A673 (cell line): ENCODE results near the gene SPX. TPM values are rescaled to one million over a fixed set of nuclear protein-coding genes. Genes with fewer than 3 reads are reported as not detected.

Experiments
- BruUV-seq: library from RNA; stranded (reverse); fragments of 400-500 nt; replicated peaks from 2 replicates; lab custom pipeline; 2021; lab: Mats Ljungman, UMichigan
- CTCF ChIA-PET: fragments of 300-600 bp; sonication (Branson Sonifier 250); formaldehyde crosslinking; loops from one replicate; lab custom pipeline; 2022; ENCODE audit warnings: antibody characterized with exemption; lab: Charles Lee
- POLR2A ChIA-PET: fragments of 300-600 bp; sonication (Branson Sonifier 250); formaldehyde crosslinking; loops from one replicate; lab custom pipeline; 2022; ENCODE audit warnings: antibody characterized with exemption; ENCODE audit not compliant: low non-redundant PET; lab: Charles Lee
- DNase-seq: peaks from one replicate; pipeline ENCODE4 v3.0.0-alpha.2; 2015; ENCODE audit warnings: low spot score
- H3K27ac ChIP-seq: fragments of 200-600 bp; sonication (generic); 2 replicates; pipeline ENCODE4 v1.5.1; 2016; ENCODE audit warnings: mixed run types, low read depth, mild to moderate bottlenecking, mixed read lengths, antibody characterized with exemption, low read length; ENCODE audit not compliant: poor library complexity, severe bottlenecking
- H3K27me3 ChIP-seq: fragments of 200-600 bp; sonication (generic); replicated peaks from 2 replicates; pipeline ENCODE4 v1.6.1; 2017; ENCODE audit warnings: mixed run types, low read depth, mild to moderate bottlenecking, mixed read lengths, antibody characterized with exemption, low read length; ENCODE audit not compliant: insufficient read depth, poor library complexity
- H3K36me3 ChIP-seq: fragments of 200-600 bp; sonication (generic); 2 replicates; pipeline ENCODE4 v1.6.1; 2016; ENCODE audit warnings: mixed run types, mild to moderate bottlenecking, mixed read lengths, antibody characterized with exemption, low read length; ENCODE audit not compliant: insufficient read depth, poor library complexity, severe bottlenecking
- H3K4me1 ChIP-seq: fragments of 200-600 bp; sonication (generic); 2 replicates; pipeline ENCODE4 v1.6.1; 2017; ENCODE audit warnings: mixed run types, mild to moderate bottlenecking, mixed read lengths, antibody characterized with exemption, low read length; ENCODE audit not compliant: insufficient read depth, poor library complexity, severe bottlenecking
- H3K4me3 ChIP-seq: fragments of 200-600 bp; sonication (generic); 2 replicates; pipeline ENCODE4 v1.5.1; 2016; ENCODE audit warnings: low read depth, mixed run types, mild to moderate bottlenecking, mixed read lengths, low read length; ENCODE audit not compliant: poor library complexity, severe bottlenecking
- H3K9me3 ChIP-seq: fragments of 200-600 bp; sonication (generic); 2 replicates; pipeline ENCODE4 v1.6.1; 2016; ENCODE audit warnings: mixed run types, low read depth, mild to moderate bottlenecking, mixed read lengths, antibody characterized with exemption, low read length; ENCODE audit not compliant: poor library complexity, severe bottlenecking
- EZH2 ChIP-seq: fragments of 200-600 bp; sonication (generic); IDR thresholded peaks from 2 replicates; pipeline ENCODE4 v1.6.1; 2017; ENCODE audit warnings: borderline replicate concordance, low read depth, mild to moderate bottlenecking, mixed read lengths, antibody characterized with exemption, low read length; ENCODE audit not compliant: poor library complexity, severe bottlenecking
- intact Hi-C: fragments of 100-400 bp; cut with micrococcal nuclease; formaldehyde crosslinking; loops from one replicate; pipeline ENCODE4 v1.10.0; 2022; ENCODE audit not compliant: unreplicated experiment
- total RNA-seq: library from RNA; stranded (reverse); gene quantifications from 2 replicates; pipeline ENCODE4 v1.2.3, GENCODE V29; 2021
- TF ChIP-seq, protein P1 (sequence below): fragments of 300-800, 200-600 bp; sonication (generic); conservative IDR thresholded peaks from 2 replicates; pipeline ENCODE4 v1.5.1; 2017; ENCODE audit warnings: low read depth, mild to moderate bottlenecking, antibody characterized with exemption, low read length, moderate library complexity, mixed read lengths

SPX gene
- total RNA-seq, 1 experiment from 2014 or later = 0.28 TPM

DNA sequence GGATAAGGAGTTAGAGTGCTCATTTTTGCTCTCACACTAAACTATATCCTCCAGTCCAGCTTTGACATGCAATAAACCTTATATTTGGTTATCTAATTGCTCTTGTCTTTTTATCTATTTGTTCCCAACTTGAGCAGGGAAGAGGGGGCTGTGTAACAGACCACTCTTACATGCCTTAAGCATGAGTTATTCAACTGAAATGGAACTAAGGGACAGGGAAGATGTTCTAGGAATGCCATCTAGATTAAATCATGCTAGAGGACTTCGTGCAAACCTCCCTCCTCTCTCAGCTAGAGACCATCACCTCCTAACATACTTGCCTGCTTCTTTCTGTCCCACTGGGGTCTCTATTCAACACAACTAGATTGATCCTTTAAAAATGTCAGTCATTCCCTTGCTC is 20.6 kb downstream of the SPX start:
- H3K4me1 ChIP-seq = no peaks in the 10 kb centered on the region
- BruUV-seq = no TSS peak
- POLR2A ChIA-PET = no interaction called here
- H3K27ac ChIP-seq = no peak overlapping the region
- no peak for TF ChIP-seq EZH2
- TF ChIP-seq, protein P1, sequence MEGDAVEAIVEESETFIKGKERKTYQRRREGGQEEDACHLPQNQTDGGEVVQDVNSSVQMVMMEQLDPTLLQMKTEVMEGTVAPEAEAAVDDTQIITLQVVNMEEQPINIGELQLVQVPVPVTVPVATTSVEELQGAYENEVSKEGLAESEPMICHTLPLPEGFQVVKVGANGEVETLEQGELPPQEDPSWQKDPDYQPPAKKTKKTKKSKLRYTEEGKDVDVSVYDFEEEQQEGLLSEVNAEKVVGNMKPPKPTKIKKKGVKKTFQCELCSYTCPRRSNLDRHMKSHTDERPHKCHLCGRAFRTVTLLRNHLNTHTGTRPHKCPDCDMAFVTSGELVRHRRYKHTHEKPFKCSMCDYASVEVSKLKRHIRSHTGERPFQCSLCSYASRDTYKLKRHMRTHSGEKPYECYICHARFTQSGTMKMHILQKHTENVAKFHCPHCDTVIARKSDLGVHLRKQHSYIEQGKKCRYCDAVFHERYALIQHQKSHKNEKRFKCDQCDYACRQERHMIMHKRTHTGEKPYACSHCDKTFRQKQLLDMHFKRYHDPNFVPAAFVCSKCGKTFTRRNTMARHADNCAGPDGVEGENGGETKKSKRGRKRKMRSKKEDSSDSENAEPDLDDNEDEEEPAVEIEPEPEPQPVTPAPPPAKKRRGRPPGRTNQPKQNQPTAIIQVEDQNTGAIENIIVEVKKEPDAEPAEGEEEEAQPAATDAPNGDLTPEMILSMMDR = no peak
- CTCF ChIA-PET = no interaction called here
- no peak for DNase-seq
- intact Hi-C loops = no loop called here
- H3K36me3 ChIP-seq = no peaks in the 10 kb centered on the region
- peaks cover 29% of the 10 kb centered on the region for H3K27me3 ChIP-seq
- no peaks in the 10 kb centered on the region for H3K9me3 ChIP-seq
- no peak overlapping the region for H3K4me3 ChIP-seq

DNA sequence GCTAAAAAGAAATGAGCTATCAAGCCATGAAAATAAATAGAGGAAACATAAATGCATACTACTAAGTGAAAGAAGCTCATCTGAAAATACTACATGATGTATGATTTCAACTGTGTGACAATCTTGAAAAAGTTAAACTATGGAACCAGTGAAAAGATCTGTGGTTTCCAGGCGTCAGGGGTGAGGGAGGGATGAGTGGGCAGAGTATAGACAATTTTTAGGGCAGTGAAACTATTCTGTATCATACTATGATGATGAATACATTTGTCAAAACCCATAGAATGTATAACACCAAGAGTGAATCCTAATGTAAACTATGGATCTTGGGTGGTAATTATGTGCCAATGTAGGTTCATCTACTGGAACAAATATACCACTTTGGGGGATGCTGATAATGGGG is 21.3 kb downstream of the SPX start:
- POLR2A ChIA-PET = no interaction called here
- no TSS peak for BruUV-seq
- H3K27ac ChIP-seq = no peak overlapping the region
- CTCF ChIA-PET = no interaction called here
- H3K4me1 ChIP-seq = no peaks in the 10 kb centered on the region
- intact Hi-C loops = no loop called here
- no peaks in the 10 kb centered on the region for H3K9me3 ChIP-seq
- H3K27me3 ChIP-seq = peaks cover 27% of the 10 kb centered on the region
- DNase-seq = no peak
- TF ChIP-seq EZH2 = no peak
- TF ChIP-seq, protein P1 = no peak
- H3K36me3 ChIP-seq = no peaks in the 10 kb centered on the region
- no peak overlapping the region for H3K4me3 ChIP-seq

GRCh38 chr12:21551841-21552465 is 25.9 kb downstream of the SPX start:
- no TSS peak for BruUV-seq
- POLR2A ChIA-PET = no interaction called here
- CTCF ChIA-PET = no interaction called here
- intact Hi-C loops = no loop called here
- H3K9me3 ChIP-seq = no peaks in the 10 kb centered on the region
- TF ChIP-seq, protein P1 = no peak
- no peak for TF ChIP-seq EZH2
- peaks cover 2% of the 10 kb centered on the region for H3K27me3 ChIP-seq
- H3K4me3 ChIP-seq = no peak overlapping the region
- H3K4me1 ChIP-seq = no peaks in the 10 kb centered on the region
- no peaks in the 10 kb centered on the region for H3K36me3 ChIP-seq
- DNase-seq = no peak
- H3K27ac ChIP-seq = no peak overlapping the region
